K562 (cell line): Measurements from ENCODE around the gene STK24. TPM values are rescaled to one million over a fixed set of nuclear protein-coding genes. Genes with fewer than 3 reads are reported as not detected.

ENCODE experiments used
- ATAC-seq: fragments of 200-7000 bp; cut with Tn5 transposase; 3 replicates; pipeline ENCODE4 v1.9.1; 2020; ENCODE audit warnings: moderate library complexity
- BruUV-seq: library from RNA; stranded (reverse); fragments of 400-500 nt; replicated peaks from 2 replicates; lab custom pipeline; 2021; lab: Mats Ljungman, UMichigan
- CTCF ChIA-PET: fragments of 300-600 bp; formaldehyde crosslinking; extraction: SDS; loops from one replicate; lab custom pipeline; 2021; ENCODE audit warnings: low intra/inter-chr PET ratio; lab: Yijun Ruan, JAX
- POLR2A ChIA-PET: fragments of 300-600, 350-650 bp; sonication (Branson Sonifier 250); formaldehyde crosslinking; extraction: SDS; loops from one replicate; lab custom pipeline; 2021; ENCODE audit warnings: antibody characterized with exemption, inconsistent platforms; lab: Yijun Ruan, JAX
- DNase-seq, 4 experiments: peaks; one replicate each; pipeline versions ENCODE4 v3.0.0 to v3.0.0-alpha.2; 2011 to 2018; ENCODE audit warnings: low spot score in 3 of 4, mixed read lengths in 3 of 4; ENCODE audit errors: extremely low read depth in 1 of 4
- FAIRE-seq: peaks from 2 replicates; lab custom pipeline; 2011; peaks lifted over from hg19 to GRCh38; lab: Jason Lieb, UNC
- H2AFZ ChIP-seq: 2 replicates; pipeline ENCODE4 v1.6.0; 2011; ENCODE audit warnings: low read depth, low read length, control low read depth, inconsistent platforms
- H3K27ac ChIP-seq: fragments of 200-600 bp; 3 replicates; pipeline ENCODE4 v1.8.0; 2011; ENCODE audit warnings: low read depth, mild to moderate bottlenecking, control low read depth, inconsistent platforms, low read length, moderate library complexity, mixed read lengths; ENCODE audit errors: extremely low read depth
- H3K27me3 ChIP-seq, 2 experiments: fragments of 300-600 bp in 1 of 2; 2 replicates in 1 of 2; 3 replicates in 1 of 2; pipeline versions ENCODE4 v1.6.0 to v1.8.0; 2011; ENCODE audit warnings: inconsistent platforms in 2 of 2, low read length in 2 of 2, mild to moderate bottlenecking in 1 of 2, mixed read lengths in 1 of 2, moderate library complexity in 1 of 2; ENCODE audit not compliant: control insufficient read depth in 2 of 2, insufficient read depth in 2 of 2
- H3K36me3 ChIP-seq: fragments of 300-600 bp; 3 replicates; pipeline ENCODE4 v1.8.0; 2011; ENCODE audit warnings: mild to moderate bottlenecking, low read length, inconsistent platforms; ENCODE audit not compliant: control insufficient read depth, insufficient read depth
- H3K4me1 ChIP-seq, 2 experiments: fragments of 200-600 bp in 1 of 2; replicated peaks in 1 of 2; 2 replicates in 1 of 2; 3 replicates in 1 of 2; pipeline versions ENCODE4 v1.5.1 to v1.8.0; 2011; ENCODE audit warnings: inconsistent platforms in 2 of 2, low read length in 2 of 2, mild to moderate bottlenecking in 1 of 2, mixed read lengths in 1 of 2, moderate library complexity in 1 of 2; ENCODE audit not compliant: control insufficient read depth in 2 of 2, insufficient read depth in 2 of 2
- H3K4me2 ChIP-seq: 2 replicates; pipeline ENCODE4 v1.6.1; 2011; ENCODE audit warnings: low read length, control low read depth, inconsistent platforms, mixed read lengths; ENCODE audit not compliant: insufficient read depth
- H3K4me3 ChIP-seq: fragments of 200-600 bp; sonication (generic), shearing (Covaris generic); 2 replicates; pipeline ENCODE4 v1.5.1; 2016; ENCODE audit warnings: control low read depth, inconsistent platforms
- H3K79me2 ChIP-seq: fragments of 200-600 bp; 3 replicates; pipeline ENCODE4 v1.8.0; 2011; ENCODE audit warnings: low read length, inconsistent platforms; ENCODE audit not compliant: control insufficient read depth, insufficient read depth
- H3K9ac ChIP-seq, 2 experiments: 2 replicates each; pipeline versions ENCODE4 v1.6.0 to v1.6.1; 2011; ENCODE audit warnings: low read depth in 2 of 2, low read length in 2 of 2, control low read depth in 1 of 2, inconsistent platforms in 1 of 2, mild to moderate bottlenecking in 1 of 2, mixed read lengths in 1 of 2; ENCODE audit not compliant: insufficient read depth in 1 of 2
- H3K9me1 ChIP-seq: one replicate; pipeline ENCODE4 v1.6.0; 2011; ENCODE audit warnings: inconsistent platforms, mild to moderate bottlenecking, low read length, moderate library complexity; ENCODE audit not compliant: control insufficient read depth, insufficient read depth
- H3K9me3 ChIP-seq: replicated peaks from 2 replicates; pipeline ENCODE4 v1.5.1; 2011; ENCODE audit warnings: low read depth, low read length, inconsistent platforms; ENCODE audit not compliant: control insufficient read depth, insufficient read depth
- H4K20me1 ChIP-seq: replicated peaks from 2 replicates; pipeline ENCODE4 v1.6.1; 2011; ENCODE audit warnings: low read length, inconsistent platforms, mixed read lengths; ENCODE audit not compliant: control insufficient read depth, insufficient read depth
- ADNP ChIP-seq: fragments of 200-800 bp; sonication (Bioruptor generic); IDR thresholded peaks from 2 replicates; pipeline ENCODE4 v1.6.1; 2016; ENCODE audit warnings: missing genetic modification characterization, missing compliant biosample characterization
- CCNT2 ChIP-seq: IDR thresholded peaks from 2 replicates; pipeline ENCODE4 v1.6.1; 2011; ENCODE audit warnings: borderline replicate concordance, low read depth, mild to moderate bottlenecking, moderate library complexity, mixed read lengths, low read length; ENCODE audit not compliant: insufficient read length; ENCODE audit errors: extremely low read depth
- DDX20 ChIP-seq: fragments of 450-650 bp; IDR thresholded peaks from 2 replicates; pipeline ENCODE4 v1.6.1; 2016; ENCODE audit warnings: missing genetic modification characterization, low read depth, mild to moderate bottlenecking, missing compliant biosample characterization, moderate library complexity
- KDM4B ChIP-seq, 2 experiments: fragments of 450-650 bp in 1 of 2; sonication (generic) in 1 of 2; IDR thresholded peaks; 2 replicates each; pipeline ENCODE4 v1.6.1; 2016 to 2017; ENCODE audit warnings: borderline replicate concordance in 2 of 2, antibody characterized with exemption in 1 of 2, low read depth in 1 of 2, mild to moderate bottlenecking in 1 of 2
- TARDBP ChIP-seq: fragments of 450-650 bp; IDR thresholded peaks from 2 replicates; pipeline ENCODE4 v1.6.1; 2016
- ZNF583 ChIP-seq: fragments of 250-450 bp; sonication (Bioruptor Pico); IDR thresholded peaks from 2 replicates; pipeline ENCODE4 v1.4.0; 2020
- WGBS: fragments of 100-300 bp; shearing (Covaris generic); methylation state at CpG from one replicate; pipeline ENCODE4 v1.1.6; 2016; ENCODE audit warnings: low coverage, mixed read lengths; ENCODE audit not compliant: insufficient coverage; ENCODE audit errors: missing lambda C conversion rate; 5-methylcytosine and 5-hydroxymethylcytosine counted together
- in situ Hi-C: fragments of 300-500 bp; cut with MboI; formaldehyde crosslinking; loops from 4 replicates; pipeline ENCODE4 v1.15.0; 2018; ENCODE audit warnings: inconsistent platforms, mixed read lengths
- intact Hi-C: fragments of 100-400 bp; cut with micrococcal nuclease; formaldehyde crosslinking; loops from 2 replicates; pipeline ENCODE4 v1.14.2; 2022
- polyA plus RNA-seq, 8 experiments: library from polyadenylated mRNA; depleted of rRNA in 4 of 8; stranded (reverse) in 5 of 8; unstranded in 3 of 8; fragments of >200 nt; fragmentation: Nextera tagmentation in 2 of 8; fragmentation: Illumina TruSeq in 1 of 8; extraction: Ambion mirVana in 2 of 8; extraction: Trizol in 1 of 8; gene quantifications; 2 replicates each; pipeline versions ENCODE4 v1.2.1 to v1.2.3, GENCODE V29; 2011 to 2014; ENCODE audit warnings: inconsistent platforms in 1 of 8, missing spikeins in 1 of 8
- total RNA-seq, 7 experiments: library from RNA; depleted of rRNA in 6 of 7; stranded (reverse); fragments of >200 nt in 6 of 7; fragmentation: Illumina TruSeq in 2 of 7; extraction: Trizol in 2 of 7; gene quantifications; 2 replicates each; pipeline versions ENCODE4 v1.2.1 to v1.2.3, GENCODE V29; 2011 to 2021; ENCODE audit warnings: low replicate concordance in 1 of 7

STK24 gene
- total and polyA plus RNA-seq, 9 of the 15 experiments (the other 6 are each of a cell fraction or from before 2014, with no cell fraction given), result 3.8 to 78.4 (median 28.2) TPM

- TF ChIP-seq DDX20, result no peak
- no peak for TF ChIP-seq ZNF583 (CRISPR knock-in tag)
- TF ChIP-seq CCNT2, result no peak
- TF ChIP-seq TARDBP, result no peak
These were observed 154.9 kb downstream of the STK24 start (continued) for GRCh38 chr13:98422046-98422445.

- in situ Hi-C loops, result no loop called here
- H3K9me3 ChIP-seq, result no peaks in the 10 kb centered on the region
- no peak overlapping the region for H3K9ac ChIP-seq
- H3K27me3 ChIP-seq, result peaks cover 2 to 33% of the 10 kb centered on the region in 2 experiments; a peak in 4 of 5 replicates
- no peak overlapping the region for H2AFZ ChIP-seq
- intact Hi-C loops, result no loop called here
- no peaks in the 10 kb centered on the region for H4K20me1 ChIP-seq
- no peak for DNase-seq
- H3K4me2 ChIP-seq, result no peak overlapping the region
- CTCF ChIA-PET, result no interaction called here
- no TSS peak for BruUV-seq
- H3K36me3 ChIP-seq, result no peaks in the 10 kb centered on the region
- TF ChIP-seq ADNP (tag), result no peak
- TF ChIP-seq KDM4B (IDR thresholded peaks at IDR 0.05; ENCODE audit: borderline replicate concordance in 2 of 2, low read depth in 1 of 2), result no peak
- no peak overlapping the region for H3K27ac ChIP-seq
- no peak for FAIRE-seq
- no peak for ATAC-seq
- H3K9me1 ChIP-seq, result no peaks in the 10 kb centered on the region
- no peaks in the 10 kb centered on the region for H3K79me2 ChIP-seq
- no peaks in the 10 kb centered on the region for H3K4me1 ChIP-seq
- POLR2A ChIA-PET, result interaction anchor here (0.6 kb wide), 2 partner anchors 20 to 884 kb away, joined by 3 read pairs; no protein-coding TSS in a partner anchor
- H3K4me3 ChIP-seq, result no peak overlapping the region
- 4% methylated on average over 5 of the region's 6 CpGs for WGBS
These were observed 156.2 kb downstream of the STK24 start for GRCh38 chr13:98420554-98421175.
